ENCODE measurements around the gene MAP6.
"Not testable (repeated sequence)": the region's sequence is repeated elsewhere in the genome, so short reads cannot be mapped to it uniquely, and the experiment has no call there.

The MAP6 gene

GRCh38 chr11:75593286-75593915 lies 75.4 kb downstream of the MAP6 start:
- H3K4me3 Mint-ChIP-seq, result no peak overlapping the region
- H3K4me1 Mint-ChIP-seq, result peaks cover 17% of the 10 kb centered on the region
- peak overlapping the region; percentile 12 for H3K27ac Mint-ChIP-seq (ENCODE audit: low read depth)
- H3K9me3 Mint-ChIP-seq, result no peaks in the 10 kb centered on the region
- ATAC-seq (replicated peaks; ENCODE audit: extremely low read depth, poor library complexity, severe bottlenecking), result no peak
- no peaks in the 10 kb centered on the region for H3K27me3 Mint-ChIP-seq
- H3K36me3 Mint-ChIP-seq (ENCODE audit: insufficient read depth), result no peaks in the 10 kb centered on the region
- DNase-seq (ENCODE audit: low spot score in 2 of 2), result no peak

- H3K27ac Mint-ChIP-seq (ENCODE audit: low read depth), result peak overlapping the region; percentile 12
- no peaks in the 10 kb centered on the region for H3K36me3 Mint-ChIP-seq (ENCODE audit: insufficient read depth)
- H3K4me3 Mint-ChIP-seq, result no peak overlapping the region
- H3K27me3 Mint-ChIP-seq, result no peaks in the 10 kb centered on the region
- DNase-seq (ENCODE audit: low spot score in 2 of 2), result no peak
- no peaks in the 10 kb centered on the region for H3K9me3 Mint-ChIP-seq
- no peak for ATAC-seq (replicated peaks; ENCODE audit: extremely low read depth, poor library complexity, severe bottlenecking)
- peaks cover 17% of the 10 kb centered on the region for H3K4me1 Mint-ChIP-seq
Measured at GRCh38 chr11:75592715-75593114, 76.1 kb downstream of the MAP6 start.

DNA sequence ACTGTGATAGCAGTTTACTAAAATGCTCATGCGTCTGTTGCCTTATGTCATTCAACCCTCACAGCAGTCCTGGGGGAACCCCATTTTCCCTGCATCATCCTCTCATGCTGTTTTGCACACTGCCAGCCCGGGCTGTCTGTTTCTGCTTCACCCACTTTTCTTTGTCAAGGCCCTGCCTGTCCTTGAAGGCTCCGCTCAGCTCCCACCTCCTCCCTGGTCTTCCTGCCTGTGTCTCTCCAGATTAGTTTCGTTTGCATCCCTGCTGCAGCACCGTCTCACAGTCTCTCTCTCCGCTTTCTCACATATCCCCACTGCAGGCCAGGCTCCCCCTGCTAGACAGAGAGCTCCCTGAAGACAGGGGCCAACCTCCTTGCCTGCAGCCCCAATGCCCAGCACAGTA lies 76.9 kb downstream of the MAP6 start:
- ATAC-seq (replicated peaks; ENCODE audit: extremely low read depth, poor library complexity, severe bottlenecking) (no peak), DNase-seq (ENCODE audit: low spot score in 2 of 2) (no peak)
- Mint-ChIP-seq H3K27me3 (no peaks in the 10 kb centered on the region), H3K9me3 (no peaks in the 10 kb centered on the region), H3K4me1 (peaks cover 17% of the 10 kb centered on the region), H3K27ac (ENCODE audit: low read depth) (no peak overlapping the region), H3K36me3 (ENCODE audit: insufficient read depth) (no peaks in the 10 kb centered on the region), H3K4me3 (no peak overlapping the region)

GRCh38 chr11:75591371-75591770 lies 77.5 kb downstream of the MAP6 start:
- Mint-ChIP-seq H3K9me3 (no peaks in the 10 kb centered on the region), H3K4me3 (no peak overlapping the region), H3K27me3 (no peaks in the 10 kb centered on the region), H3K27ac (ENCODE audit: low read depth) (no peak overlapping the region), H3K36me3 (ENCODE audit: insufficient read depth) (no peaks in the 10 kb centered on the region), H3K4me1 (peaks cover 17% of the 10 kb centered on the region)
- DNase-seq (ENCODE audit: low spot score in 2 of 2), result no peak
- ATAC-seq (replicated peaks; ENCODE audit: extremely low read depth, poor library complexity, severe bottlenecking), result no peak

DNA sequence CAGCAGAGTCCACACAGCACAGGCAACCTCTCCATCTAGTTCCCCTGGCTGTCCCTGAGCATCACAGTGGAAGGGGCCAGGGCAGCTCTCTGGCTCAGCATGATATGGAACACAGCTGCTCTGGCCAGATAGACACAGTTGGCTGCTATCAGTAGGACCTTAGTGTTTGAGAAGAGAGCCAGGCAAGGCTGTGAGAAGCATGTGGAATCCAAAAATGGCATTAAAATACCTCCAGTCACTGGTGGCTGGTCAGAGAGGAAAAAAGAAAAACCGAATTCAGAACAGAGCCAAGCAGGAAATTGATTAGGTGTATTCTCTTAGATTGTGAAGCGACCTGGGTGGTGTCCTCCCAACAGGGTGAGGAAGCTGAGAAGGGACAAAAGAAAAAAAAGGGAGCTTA lies 78.9 kb downstream of the MAP6 start:
- Mint-ChIP-seq H3K4me3 (no peak overlapping the region), H3K36me3 (ENCODE audit: insufficient read depth) (no peaks in the 10 kb centered on the region), H3K4me1 (peaks cover 17% of the 10 kb centered on the region), H3K27me3 (no peaks in the 10 kb centered on the region), H3K9me3 (no peaks in the 10 kb centered on the region), H3K27ac (ENCODE audit: low read depth) (no peak overlapping the region)
- no peak for ATAC-seq (replicated peaks; ENCODE audit: extremely low read depth, poor library complexity, severe bottlenecking)
- no peak for DNase-seq (ENCODE audit: low spot score in 2 of 2)

DNA sequence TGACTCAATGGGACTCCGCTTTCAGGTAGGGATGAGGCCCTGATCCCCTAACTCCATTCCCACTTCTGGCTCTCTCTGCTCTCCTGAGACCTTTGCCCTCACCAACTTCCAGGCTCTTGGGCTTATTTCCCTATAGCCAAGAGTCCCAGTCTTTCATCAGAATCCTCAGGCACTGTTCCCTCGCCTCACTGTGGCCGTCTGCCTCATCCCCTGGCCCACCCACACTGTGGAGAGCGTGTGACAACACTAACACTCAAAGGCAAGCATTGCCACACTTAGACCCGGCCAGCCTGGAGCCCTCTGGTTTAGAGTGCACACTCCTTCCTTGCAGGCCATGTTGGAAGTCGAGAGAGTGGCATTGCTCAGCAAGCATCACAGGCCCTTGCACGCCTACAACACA lies 79.8 kb downstream of the MAP6 start:
- no peak overlapping the region for H3K27ac Mint-ChIP-seq (ENCODE audit: low read depth)
- no peaks in the 10 kb centered on the region for H3K27me3 Mint-ChIP-seq
- H3K9me3 Mint-ChIP-seq, result no peaks in the 10 kb centered on the region
- ATAC-seq (replicated peaks; ENCODE audit: extremely low read depth, poor library complexity, severe bottlenecking) (no peak), DNase-seq (ENCODE audit: low spot score in 2 of 2) (no peak)
- no peak overlapping the region for H3K4me3 Mint-ChIP-seq
- peaks cover 17% of the 10 kb centered on the region for H3K4me1 Mint-ChIP-seq
- H3K36me3 Mint-ChIP-seq (ENCODE audit: insufficient read depth), result no peaks in the 10 kb centered on the region

DNA sequence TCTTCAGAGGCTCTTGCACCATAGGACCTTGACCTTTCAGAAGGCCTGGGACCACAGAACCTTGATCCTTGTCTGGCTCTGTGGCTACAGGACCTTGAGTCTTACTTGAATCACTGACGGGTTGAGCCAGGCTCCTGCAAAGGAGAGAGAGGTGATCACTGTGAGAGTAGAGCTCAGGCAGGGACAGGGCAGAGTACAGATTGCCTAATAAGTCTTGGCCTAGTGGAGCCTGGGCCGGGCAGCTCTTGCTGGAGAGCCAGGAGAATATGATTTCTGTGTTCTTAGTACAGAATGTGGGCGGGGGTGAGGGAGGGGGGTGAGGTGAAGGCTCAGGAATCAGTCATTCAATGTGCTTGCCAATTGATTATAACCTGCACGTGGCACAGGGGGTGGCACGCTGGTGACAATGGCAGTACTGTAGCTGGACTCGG lies 80.8 kb downstream of the MAP6 start:
- Mint-ChIP-seq H3K27ac (ENCODE audit: low read depth) (no peak overlapping the region), H3K4me1 (peaks cover 13% of the 10 kb centered on the region)
- ATAC-seq (replicated peaks; ENCODE audit: extremely low read depth, poor library complexity, severe bottlenecking), result no peak

GRCh38 chr11:75586395-75586794 lies 82.4 kb downstream of the MAP6 start:
- DNase-seq (ENCODE audit: low spot score in 2 of 2) (no peak), ATAC-seq (replicated peaks; ENCODE audit: extremely low read depth, poor library complexity, severe bottlenecking) (no peak)
- no peaks in the 10 kb centered on the region for H3K36me3 Mint-ChIP-seq (ENCODE audit: insufficient read depth)
- no peak overlapping the region for H3K4me3 Mint-ChIP-seq
- H3K9me3 Mint-ChIP-seq, result no peaks in the 10 kb centered on the region
- H3K27ac Mint-ChIP-seq (ENCODE audit: low read depth), result no peak overlapping the region
- no peaks in the 10 kb centered on the region for H3K27me3 Mint-ChIP-seq
- peaks cover 17% of the 10 kb centered on the region for H3K4me1 Mint-ChIP-seq

More for the DNA sequence above, 80.8 kb downstream of the MAP6 start:
- Mint-ChIP-seq H3K27me3 (no peaks in the 10 kb centered on the region), H3K9me3 (no peaks in the 10 kb centered on the region), H3K36me3 (ENCODE audit: insufficient read depth) (no peaks in the 10 kb centered on the region), H3K4me3 (no peak overlapping the region)
- no peak for DNase-seq (ENCODE audit: low spot score in 2 of 2)

DNA sequence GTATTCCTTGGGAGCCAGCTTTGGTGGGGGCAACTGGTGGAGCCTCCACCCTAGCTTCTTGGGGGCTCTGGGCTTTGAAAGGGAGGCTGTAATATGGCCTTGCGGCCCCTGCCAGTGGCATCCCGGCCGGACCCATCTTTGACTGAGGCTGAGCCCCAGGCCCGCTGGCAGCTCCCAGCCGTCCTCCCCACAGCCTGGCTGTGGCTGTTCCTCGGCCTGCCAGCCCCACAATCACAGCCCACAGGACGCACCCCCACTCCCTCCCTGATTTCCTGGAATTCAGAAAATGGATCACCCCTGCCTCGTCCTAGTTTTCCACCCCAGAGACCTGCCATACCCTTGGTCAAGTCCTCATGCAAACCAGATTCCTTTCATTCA lies 83.6 kb downstream of the MAP6 start:
- H3K27ac Mint-ChIP-seq (ENCODE audit: low read depth), result no peak overlapping the region
- no peaks in the 10 kb centered on the region for H3K36me3 Mint-ChIP-seq (ENCODE audit: insufficient read depth)
- H3K4me3 Mint-ChIP-seq, result peak overlapping the region; percentile 84
- no peaks in the 10 kb centered on the region for H3K27me3 Mint-ChIP-seq
- no peak for DNase-seq (ENCODE audit: low spot score in 2 of 2)
- peaks cover 17% of the 10 kb centered on the region for H3K4me1 Mint-ChIP-seq
- H3K9me3 Mint-ChIP-seq, result no peaks in the 10 kb centered on the region
- ATAC-seq (replicated peaks; ENCODE audit: extremely low read depth, poor library complexity, severe bottlenecking), result no peak

DNA sequence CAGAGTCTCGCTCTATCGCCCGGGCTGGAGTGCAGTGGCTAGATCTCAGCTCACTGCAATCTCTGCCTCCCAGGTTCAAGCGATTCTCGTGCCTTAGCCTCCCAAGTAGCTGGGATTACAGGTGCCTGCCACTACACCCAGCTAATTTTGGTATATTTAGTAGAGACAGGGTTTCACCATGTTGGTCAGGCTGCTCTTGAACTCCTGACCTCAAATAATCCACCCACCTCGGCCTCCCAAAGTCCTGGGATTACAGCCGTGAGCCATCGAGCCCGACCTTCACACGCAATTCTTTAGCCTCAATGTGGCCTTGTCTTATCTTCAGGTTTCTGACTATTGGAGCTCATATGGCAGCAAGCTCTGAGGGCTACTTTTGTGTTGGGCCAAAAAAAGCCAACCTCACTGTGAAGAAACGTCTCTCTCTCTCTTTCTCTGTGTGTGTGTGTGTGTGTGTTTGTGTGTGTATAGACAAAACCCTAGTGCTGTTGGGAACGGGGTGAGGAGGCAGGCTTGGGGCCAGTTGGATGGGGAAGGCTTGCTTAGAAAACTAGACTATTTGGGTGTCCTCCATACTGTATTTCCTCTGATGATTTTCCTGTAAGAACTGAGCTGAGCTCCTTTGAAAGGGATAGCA lies 84.1 kb downstream of the MAP6 start:
- H3K36me3 Mint-ChIP-seq (ENCODE audit: insufficient read depth); H3K27me3 Mint-ChIP-seq; DNase-seq (ENCODE audit: low spot score in 2 of 2); H3K9me3 Mint-ChIP-seq; ATAC-seq (replicated peaks; ENCODE audit: extremely low read depth, poor library complexity, severe bottlenecking): not testable (repeated sequence)
- Mint-ChIP-seq H3K4me1 (peaks cover 17% of the 10 kb centered on the region), H3K4me3 (peak overlapping the region; percentile 84), H3K27ac (ENCODE audit: low read depth) (peak overlapping the region; percentile 76)

GRCh38 chr11:75583718-75584658 lies 84.8 kb downstream of the MAP6 start:
- H3K27ac Mint-ChIP-seq (ENCODE audit: low read depth), result peak overlapping the region; percentile 76
- no peaks in the 10 kb centered on the region for H3K27me3 Mint-ChIP-seq
- no peaks in the 10 kb centered on the region for H3K36me3 Mint-ChIP-seq (ENCODE audit: insufficient read depth)
- no peaks in the 10 kb centered on the region for H3K9me3 Mint-ChIP-seq
- no peak for DNase-seq (ENCODE audit: low spot score in 2 of 2)
- peaks cover 17% of the 10 kb centered on the region for H3K4me1 Mint-ChIP-seq
- ATAC-seq (replicated peaks; ENCODE audit: extremely low read depth, poor library complexity, severe bottlenecking), result no peak
- H3K4me3 Mint-ChIP-seq, result peak overlapping the region; percentile 84

DNA sequence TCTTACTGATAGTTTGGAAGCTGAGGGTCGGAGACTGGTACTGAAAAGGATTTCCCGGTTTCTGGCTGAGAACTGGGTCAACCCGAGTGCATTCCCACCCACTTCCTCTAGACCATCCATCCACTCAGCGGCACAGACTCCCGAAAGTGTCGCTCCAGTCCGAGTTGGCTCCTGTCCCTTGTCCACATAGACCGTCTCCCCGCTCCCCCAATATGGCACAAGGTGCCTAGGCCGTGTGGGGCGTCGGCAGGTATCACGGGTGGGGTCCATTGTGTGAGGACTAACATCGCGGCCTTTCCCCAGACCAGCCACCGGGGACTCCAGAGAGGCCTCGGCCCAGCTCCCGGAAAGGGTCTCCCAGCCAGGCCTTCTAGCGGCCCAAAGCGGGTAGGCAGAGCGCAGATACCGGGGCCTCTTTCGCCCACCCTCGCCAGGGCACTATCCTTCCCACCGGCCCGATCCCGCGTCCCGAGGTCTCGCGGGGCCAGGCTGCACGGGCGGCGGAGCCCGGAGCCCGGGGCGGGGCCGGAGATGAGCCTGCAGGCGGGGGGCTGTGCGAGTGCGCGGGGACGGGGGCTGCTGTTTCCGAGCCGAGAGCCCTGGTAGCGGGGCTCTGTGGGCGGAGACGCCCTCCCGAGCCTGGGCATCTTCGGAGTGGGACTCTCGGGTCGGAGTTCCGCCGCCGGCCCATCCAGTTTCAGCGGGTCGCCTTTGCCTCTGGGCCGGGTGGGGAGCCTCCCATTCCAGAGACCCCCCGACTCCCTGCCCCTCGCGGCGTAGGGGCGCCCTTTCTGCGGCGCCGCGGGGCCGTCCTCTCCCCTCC lies 85.7 kb downstream of the MAP6 start:
- Mint-ChIP-seq H3K27ac (ENCODE audit: low read depth) (peak overlapping the region; percentile 67), H3K27me3 (no peaks in the 10 kb centered on the region), H3K4me1 (peaks cover 17% of the 10 kb centered on the region), H3K36me3 (ENCODE audit: insufficient read depth) (no peaks in the 10 kb centered on the region), H3K4me3 (peak overlapping the region; percentile 84), H3K9me3 (no peaks in the 10 kb centered on the region)
- ATAC-seq (replicated peaks; ENCODE audit: extremely low read depth, poor library complexity, severe bottlenecking) (peak; percentile 92), DNase-seq (ENCODE audit: low spot score in 2 of 2) (peak; percentile 20 to 35)
